HG03159 (cell line): ENCODE data around the gene ENOSF1.
A peak's percentile ranks its signal among the peaks of the same experiment; 100 is the strongest.
"Not testable (repeated sequence)": the region's sequence is repeated elsewhere in the genome, so short reads cannot be mapped to it uniquely, and the experiment has no call there.

Experiments used
- ATAC-seq: cut with Tn5 transposase; IDR thresholded peaks from one replicate; pipeline ENCODE4 v1.9.1; 2021; ENCODE audit warnings: mild to moderate bottlenecking, moderate library complexity; ENCODE audit not compliant: unreplicated experiment

ENOSF1 gene

GRCh38 chr18:708096-708495, 4.3 kb downstream of the ENOSF1 start:
- no peak for ATAC-seq

- no peak for ATAC-seq
These were observed 6.0 kb downstream of the ENOSF1 start for GRCh38 chr18:706405-706804.

GRCh38 chr18:703213-703967, 9.0 kb downstream of the ENOSF1 start:
- ATAC-seq = no peak

GRCh38 chr18:697800-698199, 14.6 kb downstream of the ENOSF1 start:
- ATAC-seq = no peak

GRCh38 chr18:697012-697411, 15.4 kb downstream of the ENOSF1 start:
- ATAC-seq = no peak

GRCh38 chr18:693466-694187, 18.8 kb downstream of the ENOSF1 start:
- ATAC-seq = no peak

- no peak for ATAC-seq
These were observed 19.6 kb downstream of the ENOSF1 start for GRCh38 chr18:692824-693223.

GRCh38 chr18:688323-688722, 24.1 kb downstream of the ENOSF1 start:
- no peak for ATAC-seq

GRCh38 chr18:686339-687111, 25.9 kb downstream of the ENOSF1 start:
- no peak for ATAC-seq

GRCh38 chr18:685438-685837, 27.0 kb downstream of the ENOSF1 start:
- no peak for ATAC-seq

- ATAC-seq = no peak
These were observed 28.9 kb downstream of the ENOSF1 start for GRCh38 chr18:683531-683930.

- no peak for ATAC-seq
These were observed 29.6 kb downstream of the ENOSF1 start for GRCh38 chr18:682833-683232.

- ATAC-seq = not testable (repeated sequence)
These were observed 30.0 kb downstream of the ENOSF1 start for GRCh38 chr18:682416-682815.

GRCh38 chr18:681985-682384, 30.4 kb downstream of the ENOSF1 start:
- no peak for ATAC-seq

- no peak for ATAC-seq
These were observed 32.0 kb downstream of the ENOSF1 start for GRCh38 chr18:680392-680791.

- ATAC-seq = no peak
These were observed 32.9 kb downstream of the ENOSF1 start for GRCh38 chr18:679516-679915.

- no peak for ATAC-seq
These were observed 33.8 kb downstream of the ENOSF1 start for GRCh38 chr18:678482-679182.

GRCh38 chr18:677951-678381, 34.5 kb downstream of the ENOSF1 start:
- ATAC-seq = no peak

GRCh38 chr18:677145-677544, 35.3 kb downstream of the ENOSF1 start:
- peak; percentile 63 for ATAC-seq

- ATAC-seq = no peak
These were observed 35.7 kb downstream of the ENOSF1 start for GRCh38 chr18:676736-677135.

GRCh38 chr18:676069-676468, 36.4 kb downstream of the ENOSF1 start:
- no peak for ATAC-seq
